HG03342 (cell line): ENCODE data around the gene ATP8A2.

Experiments
- ATAC-seq: cut with Tn5 transposase; IDR thresholded peaks from one replicate; pipeline ENCODE4 v1.9.1; 2021; ENCODE audit warnings: mild to moderate bottlenecking, moderate library complexity; ENCODE audit not compliant: unreplicated experiment

ATP8A2 gene

DNA sequence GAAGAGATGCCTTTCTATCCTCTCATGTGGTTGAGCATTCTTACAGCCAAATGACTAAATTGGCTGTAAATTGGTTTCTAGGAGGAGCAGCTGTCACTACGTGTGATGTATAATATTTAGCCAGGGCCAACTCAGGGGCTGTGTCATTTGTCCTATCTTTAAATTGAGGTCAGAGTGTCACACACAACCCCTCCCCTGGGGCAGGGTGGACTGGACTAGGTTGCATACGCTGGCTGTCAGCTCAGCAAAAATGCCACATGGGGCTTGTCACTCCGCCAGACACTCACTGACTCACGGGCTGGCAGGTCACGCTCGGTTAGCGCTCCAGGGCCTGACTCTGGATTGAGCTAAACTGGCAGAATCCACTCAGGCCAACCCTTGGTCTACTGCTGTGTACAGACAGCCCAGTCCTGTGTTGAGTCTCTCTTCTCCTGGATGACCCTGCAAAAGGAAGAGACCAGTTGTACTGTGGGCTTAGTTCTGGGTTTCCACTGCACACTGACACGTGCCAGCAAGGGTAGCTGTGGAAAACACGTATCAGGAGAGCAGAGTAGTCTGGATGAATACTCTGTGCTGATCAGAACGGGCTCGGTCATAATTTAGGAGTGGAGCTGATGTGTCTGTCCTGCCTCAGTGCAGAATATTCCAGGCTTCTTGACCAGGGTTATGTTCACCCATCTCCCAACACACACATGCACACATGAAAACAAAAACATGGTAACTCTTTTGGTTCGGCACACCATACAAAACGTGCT is 650.9 kb downstream of the ATP8A2 start:
- ATAC-seq: no peak

- no peak for ATAC-seq
These were observed 652.8 kb downstream of the ATP8A2 start for GRCh38 chr13:26024558-26024957.

- ATAC-seq: no peak
These were observed 653.4 kb downstream of the ATP8A2 start for GRCh38 chr13:26025196-26025595.

DNA sequence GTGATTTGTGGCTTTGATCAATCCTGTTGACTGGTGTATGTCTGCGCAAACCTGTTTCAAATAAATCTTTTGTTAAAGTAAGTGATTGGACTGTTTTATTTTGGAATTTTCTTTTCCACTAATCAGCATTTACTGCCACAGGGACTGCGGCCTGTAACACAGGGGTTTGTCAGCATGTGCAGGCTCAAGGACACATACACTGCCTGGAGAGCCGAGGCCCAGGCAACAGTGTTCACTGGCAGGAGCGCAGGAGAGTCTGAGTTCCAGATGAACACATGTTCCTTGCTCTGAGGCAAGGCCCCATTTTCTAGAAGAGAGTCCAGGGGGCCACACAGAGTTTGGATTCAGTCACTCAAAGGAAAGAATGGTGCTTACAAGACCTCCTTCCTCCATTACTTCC is 654.0 kb downstream of the ATP8A2 start:
- ATAC-seq: no peak

DNA sequence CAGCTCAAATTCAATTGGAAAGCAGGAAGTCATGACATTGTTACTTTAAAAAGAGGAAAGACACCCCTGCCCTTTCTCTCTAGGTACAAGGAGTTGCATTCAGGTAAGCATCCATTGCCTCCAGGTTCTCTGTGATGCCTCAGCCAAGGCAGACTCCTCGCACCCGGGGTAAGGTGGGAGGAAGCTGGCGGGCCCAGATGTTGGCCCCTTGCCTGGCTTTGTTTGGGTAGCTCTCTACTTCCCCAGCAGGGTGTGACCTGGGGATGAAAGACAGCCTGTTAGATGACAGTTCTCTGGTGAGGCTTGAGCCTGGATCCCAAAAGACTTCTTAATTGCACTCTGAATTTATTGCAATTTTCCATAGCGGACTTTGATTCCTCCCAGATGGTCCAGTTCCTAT is 654.4 kb downstream of the ATP8A2 start:
- no peak for ATAC-seq

DNA sequence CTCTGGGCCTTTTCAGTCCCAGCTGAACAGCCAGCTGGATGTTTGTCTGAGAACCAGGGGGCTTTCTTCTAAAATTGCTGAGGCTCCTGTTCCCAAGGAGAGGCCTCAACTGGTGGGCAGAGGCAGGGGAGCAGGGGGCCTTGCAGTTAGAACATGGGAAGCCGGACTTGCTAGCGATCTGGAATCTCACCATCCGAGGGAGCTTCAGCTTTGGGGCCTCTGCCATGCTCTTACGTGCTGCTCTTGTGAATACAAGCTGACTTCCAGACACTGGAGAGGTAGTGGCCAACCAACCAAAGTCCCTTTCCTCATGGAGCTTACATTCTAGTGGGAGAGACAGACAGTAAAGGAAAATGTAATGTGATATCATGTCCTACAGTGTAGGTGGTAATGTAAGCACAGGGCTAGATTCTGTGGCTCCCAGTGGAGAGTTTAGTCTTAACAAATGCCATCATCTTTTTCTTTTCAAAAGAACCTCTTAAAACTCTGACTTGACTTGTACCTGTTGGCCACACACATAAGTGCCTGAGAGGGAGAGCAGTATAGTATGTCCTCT is 657.9 kb downstream of the ATP8A2 start:
- ATAC-seq: no peak

DNA sequence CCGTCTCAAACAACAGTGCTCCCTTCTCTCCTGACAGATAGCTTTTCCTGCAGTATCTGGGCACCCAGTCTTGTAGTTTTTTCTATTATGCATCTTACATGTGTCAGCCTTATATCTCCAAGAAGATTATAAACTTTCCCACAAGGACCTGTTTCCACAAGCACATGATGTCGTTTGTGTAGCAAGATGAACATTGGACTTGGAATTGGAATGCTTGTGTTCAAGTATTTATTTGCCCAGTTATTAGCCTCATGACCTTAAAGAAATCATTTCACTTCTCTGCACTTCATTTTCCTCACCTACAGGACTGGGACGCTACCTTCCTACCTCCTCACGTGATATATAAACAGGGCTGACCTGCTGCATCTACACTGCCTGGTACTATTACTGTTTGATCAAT is 658.6 kb downstream of the ATP8A2 start:
- no peak for ATAC-seq

- ATAC-seq: no peak
These were observed 662.2 kb downstream of the ATP8A2 start for GRCh38 chr13:26034018-26034417.

- no peak for ATAC-seq
These were observed 664.6 kb downstream of the ATP8A2 start for GRCh38 chr13:26036383-26036782.

DNA sequence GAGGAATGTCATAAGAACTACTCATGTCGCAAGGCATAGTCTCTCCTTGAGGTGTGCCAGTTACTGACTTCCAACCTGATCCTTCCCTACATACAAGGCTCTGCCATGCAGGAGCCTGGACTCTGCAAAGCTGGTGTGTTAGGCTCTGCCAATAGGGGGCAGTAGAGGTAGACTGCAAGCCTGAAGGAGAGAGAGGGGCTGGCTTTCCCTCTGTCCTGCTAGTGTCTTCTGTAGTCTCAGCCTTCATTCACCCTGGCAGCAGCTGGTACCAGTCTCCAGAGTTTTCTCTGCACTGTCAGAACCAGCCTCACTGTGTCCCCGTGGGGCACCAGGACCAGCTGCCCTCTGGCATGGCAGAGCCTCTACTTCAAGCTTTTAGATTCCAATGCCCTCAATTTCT is 665.5 kb downstream of the ATP8A2 start:
- no peak for ATAC-seq

DNA sequence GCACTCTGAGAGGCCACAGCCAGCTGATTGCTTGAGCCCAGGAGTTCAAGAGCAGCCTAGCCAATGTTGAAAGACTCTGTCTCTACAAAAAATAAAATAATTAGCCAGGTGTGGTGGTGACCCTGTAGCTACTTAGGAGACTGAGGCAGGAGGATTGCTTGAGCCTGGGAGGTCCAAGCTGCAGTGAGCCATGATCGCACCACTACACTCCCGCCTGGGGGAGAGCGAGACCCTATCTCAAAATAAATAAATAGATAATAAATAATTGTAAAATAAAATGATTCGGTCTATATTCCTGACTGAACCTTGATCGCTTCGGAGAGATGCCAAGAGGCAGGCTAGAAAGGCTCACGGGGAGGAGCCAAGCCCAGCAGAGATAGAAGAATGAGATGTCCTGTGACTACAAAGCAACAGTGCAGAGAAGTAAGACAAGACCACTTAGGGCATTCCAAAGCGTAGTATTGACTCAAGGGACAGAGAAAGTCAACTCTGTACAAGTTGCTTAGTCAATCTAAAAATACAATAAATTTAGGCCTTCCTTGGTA is 667.2 kb downstream of the ATP8A2 start:
- ATAC-seq: no peak

GRCh38 chr13:26041444-26041843 is 669.7 kb downstream of the ATP8A2 start:
- ATAC-seq: no peak

DNA sequence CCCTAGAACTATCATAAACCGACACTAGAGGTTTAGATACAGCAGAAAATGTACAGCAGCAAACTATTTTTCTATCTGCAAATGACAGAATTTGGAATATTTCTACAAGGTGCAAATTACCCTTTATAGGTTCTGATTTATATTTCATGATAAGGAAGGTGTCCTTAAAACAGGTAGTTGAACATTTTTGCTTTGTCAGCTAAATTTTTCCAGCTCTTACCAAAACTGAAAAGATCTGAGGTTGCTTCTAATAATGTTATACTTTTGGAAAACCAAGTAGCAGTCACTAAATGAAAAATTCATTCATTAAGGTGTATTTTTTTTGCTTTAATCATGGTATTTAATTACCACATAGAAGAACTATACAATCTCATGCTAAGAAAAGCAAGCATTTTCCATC is 671.0 kb downstream of the ATP8A2 start:
- ATAC-seq: no peak

GRCh38 chr13:26045142-26045541 is 673.4 kb downstream of the ATP8A2 start:
- ATAC-seq: no peak

DNA sequence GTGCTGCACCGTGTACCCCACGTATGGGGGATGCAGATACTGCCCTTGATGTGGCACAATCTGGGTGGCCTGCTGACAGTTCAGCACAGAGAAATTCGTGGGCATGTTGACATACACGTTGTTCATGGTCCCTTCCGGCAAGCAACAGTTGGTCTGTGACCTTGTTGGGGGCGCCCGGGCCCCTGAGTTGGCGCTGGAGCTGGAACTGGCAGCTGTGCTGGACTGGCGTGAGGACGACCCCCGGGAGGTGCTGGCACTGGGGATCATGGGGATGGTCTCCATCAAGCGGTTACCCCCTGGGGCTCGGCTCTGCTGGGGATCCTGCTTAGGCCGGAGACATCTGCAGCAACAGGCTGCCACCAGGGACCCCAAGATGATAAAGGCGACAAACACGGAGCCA is 674.9 kb downstream of the ATP8A2 start:
- no peak for ATAC-seq

- no peak for ATAC-seq
These were observed 675.3 kb downstream of the ATP8A2 start for GRCh38 chr13:26047040-26047439.

DNA sequence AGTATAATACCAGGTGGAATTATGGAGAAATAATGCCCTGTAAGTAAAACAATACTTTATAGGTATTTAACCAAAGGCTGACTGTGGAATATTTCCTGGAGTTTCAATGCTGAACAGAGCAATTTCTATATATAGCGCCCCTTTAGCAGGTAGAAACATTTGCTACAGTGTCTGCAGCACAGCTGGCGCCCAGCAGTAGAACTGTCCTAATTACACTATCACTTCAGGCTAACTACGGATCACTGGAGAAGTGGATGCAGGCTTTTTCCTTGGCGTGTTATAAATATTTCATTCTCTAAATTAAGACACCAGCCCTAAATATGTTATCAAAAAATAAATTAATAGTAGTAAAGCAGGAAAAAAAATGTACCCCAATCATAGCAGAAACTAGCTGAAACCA is 677.0 kb downstream of the ATP8A2 start:
- no peak for ATAC-seq

GRCh38 chr13:26050568-26051230 is 678.9 kb downstream of the ATP8A2 start:
- ATAC-seq: no peak

GRCh38 chr13:26051231-26051656 is 679.5 kb downstream of the ATP8A2 start:
- ATAC-seq: no peak

- ATAC-seq: no peak
These were observed 680.0 kb downstream of the ATP8A2 start, which contains the start of gene SHISA2 for GRCh38 chr13:26051657-26052311. Gene SHISA2 (minus strand): TSS chr13:26052016. CDS start chr13:26050975, 1,041 bp downstream.

DNA sequence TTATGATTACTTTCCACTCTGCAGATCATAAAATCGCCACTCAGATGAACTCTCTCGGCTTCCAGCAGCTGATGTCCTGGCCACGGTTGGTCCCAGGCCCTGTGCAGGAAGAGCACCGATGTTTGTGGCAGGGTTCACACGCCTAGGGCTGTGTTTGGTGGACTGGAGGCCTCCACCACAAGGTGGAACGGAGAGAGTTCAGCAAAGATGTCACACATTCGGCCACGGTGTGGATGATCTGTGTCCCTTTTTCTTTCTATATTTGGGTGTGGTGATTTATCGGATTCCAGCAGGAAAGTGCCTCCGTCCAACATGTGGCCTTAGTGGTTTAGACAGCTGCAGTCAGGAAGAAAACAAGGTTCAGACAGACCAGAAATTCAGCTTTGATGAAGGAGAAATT is 680.6 kb downstream of the ATP8A2 start:
- no peak for ATAC-seq
